ENCODE results near the gene FNBP1. TPM values are rescaled to one million over a fixed set of nuclear protein-coding genes. Genes with fewer than 3 reads are reported as not detected.

Gene FNBP1
- total and polyA plus RNA-seq, 2 of the 8 experiments (the other 6 are each of a cell fraction or from before 2014, with no cell fraction given) = 7.2 to 40.9 TPM

DNA sequence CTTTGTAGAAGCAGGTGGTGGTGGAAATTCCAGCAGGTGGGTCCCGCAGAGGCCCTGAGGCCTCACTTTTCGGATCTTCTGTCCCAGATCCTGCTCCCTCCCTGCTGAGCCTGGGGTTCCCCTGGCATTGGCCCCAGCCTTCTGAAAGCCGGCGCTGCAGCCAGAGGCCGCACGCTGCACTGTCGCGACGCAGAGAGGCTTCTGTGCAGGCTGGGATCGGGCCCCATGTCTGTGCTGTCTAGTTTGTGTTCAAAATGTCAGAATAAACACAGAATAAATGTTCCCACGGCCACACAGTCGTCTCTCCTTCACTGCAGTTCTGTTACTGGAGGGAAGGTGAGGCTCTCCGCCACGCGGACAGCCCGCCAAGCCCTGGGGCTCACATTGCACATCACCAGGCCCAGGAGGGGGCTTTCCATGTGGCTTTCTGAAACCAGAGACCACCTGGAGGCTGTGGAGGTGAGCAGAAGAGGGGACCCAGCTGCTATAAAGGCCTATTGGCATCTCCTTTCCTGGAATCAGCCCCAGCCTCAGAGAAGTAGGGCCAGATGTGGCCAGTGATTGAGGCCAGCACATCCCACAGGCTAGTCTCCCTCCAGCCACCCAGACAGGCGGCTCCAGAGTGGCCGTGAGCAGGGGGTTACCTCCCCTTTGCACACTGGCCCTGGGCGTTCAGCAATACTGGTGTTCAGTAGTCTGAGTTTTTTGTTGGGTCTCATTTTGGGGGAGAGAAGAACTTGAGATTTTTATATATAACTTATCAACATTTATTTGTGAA, 161.3 kb downstream of the FNBP1 start:
- Histone ChIP-seq H3K4me2 (ENCODE audit: insufficient read depth in 1 of 2, low read depth in 2 of 2, low read length in 2 of 2) (no peak overlapping the region), H3K27ac (ENCODE audit: low read depth, low read length) (no peak overlapping the region), H2AFZ (ENCODE audit: low read length) (no peak overlapping the region), H3K4me1 (replicated peaks in 1 of 4; ENCODE audit: control insufficient read depth in 3 of 4, insufficient read depth in 4 of 4, low read length in 3 of 4) (peaks cover 0 to 25% (median 18%) of the 10 kb centered on the region in 4 experiments; a peak in 6 of 7 replicates), H3K36me3 (ENCODE audit: control insufficient read depth in 2 of 4, insufficient read depth in 4 of 4, low read length in 3 of 4) (peaks cover 0 to 4% (median 0%) of the 10 kb centered on the region in 4 experiments; a peak in 1 of 8 replicates), H3K56ac (replicated peaks; ENCODE audit: insufficient read length, low read depth, low read length) (no peak overlapping the region), H4K20me1 (replicated peaks in 1 of 2; ENCODE audit: control insufficient read depth in 1 of 2, insufficient read depth in 2 of 2, low read length in 2 of 2) (no peaks in the 10 kb centered on the region), H3K18ac (ENCODE audit: extremely low read depth, low read length) (no peak overlapping the region), H4K8ac (ENCODE audit: extremely low read depth, insufficient read depth, low read length) (no peak overlapping the region), H3K14ac (ENCODE audit: insufficient read length) (no peak overlapping the region), H2BK12ac (ENCODE audit: low read depth, low read length) (no peak overlapping the region), H3K4me3 (ENCODE audit: extremely low read depth in 1 of 4, insufficient read depth in 2 of 4, low read depth in 3 of 4, low read length in 4 of 4) (no peak overlapping the region), H3K79me2 (ENCODE audit: control insufficient read depth in 1 of 2, insufficient read depth in 2 of 2, low read length in 2 of 2) (no peaks in the 10 kb centered on the region), H3K4ac (replicated peaks; ENCODE audit: insufficient read length, low read depth, low read length) (no peak overlapping the region), H2BK5ac (ENCODE audit: low read depth, low read length) (no peak overlapping the region), H3K9me3 (ENCODE audit: insufficient read depth in 2 of 2, low read depth in 1 of 2, low read length in 1 of 2) (no peaks in the 10 kb centered on the region), H2AK5ac (ENCODE audit: low read depth, low read length) (no peak overlapping the region), H3K23ac (ENCODE audit: insufficient read length) (no peak overlapping the region), H3K79me1 (ENCODE audit: low read depth, low read length) (no peaks in the 10 kb centered on the region), H4K5ac (ENCODE audit: insufficient read length, low read depth, low read length) (no peak overlapping the region), H2BK120ac (replicated peaks; ENCODE audit: low read depth, low read length) (no peak overlapping the region), H3K27me3 (replicated peaks in 1 of 4; ENCODE audit: control insufficient read depth in 3 of 4, extremely low read depth in 1 of 4, insufficient read depth in 3 of 4, low read length in 3 of 4) (no peaks in the 10 kb centered on the region), H3K9ac (replicated peaks in 1 of 4; ENCODE audit: extremely low read depth in 1 of 4, low read depth in 3 of 4, low read length in 3 of 4) (no peak overlapping the region), H4K91ac (replicated peaks; ENCODE audit: insufficient read length, low read length) (no peak overlapping the region), H3K23me2 (ENCODE audit: low read depth, low read length) (peaks cover 5% of the 10 kb centered on the region; the same call in 1 of the 2 replicates), H2BK15ac (ENCODE audit: low read length) (no peak overlapping the region), H2BK20ac (ENCODE audit: low read length) (no peak overlapping the region)
- DNase-seq (ENCODE audit: low read depth in 1 of 2, low spot score in 2 of 2) (no peak), FAIRE-seq (no peak)
- 93% methylated on average over 19 of the region's 19 CpGs; no CpG with 5 or more reads in 1 of the 2 experiments for WGBS, 2 experiments (ENCODE audit: extremely low coverage in 1 of 2, insufficient coverage in 1 of 2, insufficient read length in 1 of 2, insufficient replicate concordance in 2 of 2, low coverage in 1 of 2, low lambda C conversion rate in 2 of 2, missing lambda C conversion rate in 1 of 2)
- ChIA-PET CTCF (ENCODE audit: partially characterized antibody) (interaction anchor here (1.3 kb wide), 1 partner anchor 158 kb away, joined by 4 read pairs; no protein-coding TSS in a partner anchor), POLR2A (ENCODE audit: partially characterized antibody) (no interaction called here)
- TF ChIP-seq SIRT6 (IDR thresholded peaks at IDR 0.05; ENCODE audit: low read length) (no peak), CBX8 (IDR thresholded peaks at IDR 0.05; ENCODE audit: borderline replicate concordance, low read depth, low read length) (no peak), FOSL1 (IDR thresholded peaks at IDR 0.05; ENCODE audit: insufficient read depth, low read depth, low read length) (no peak), BACH1 (IDR thresholded peaks at IDR 0.05; ENCODE audit: low read length) (no peak), RNF2 (IDR thresholded peaks at IDR 0.05; ENCODE audit: borderline replicate concordance, low read depth, low read length, missing control alignments, poor library complexity, severe bottlenecking) (no peak), POLR2A (IDR thresholded peaks at IDR 0.05; ENCODE audit: control extremely low read depth in 1 of 2, low read depth in 2 of 2, low read length in 2 of 2) (no peak), RXRA (IDR thresholded peaks at IDR 0.05; ENCODE audit: insufficient read depth, low read depth, low read length) (no peak), GTF2F1 (IDR thresholded peaks at IDR 0.05; ENCODE audit: borderline replicate concordance, low read depth, low read length) (no peak), GABPA (IDR thresholded peaks at IDR 0.05; ENCODE audit: borderline replicate concordance, insufficient read depth, low read length) (no peak)
- TF ChIP-seq, protein P1, sequence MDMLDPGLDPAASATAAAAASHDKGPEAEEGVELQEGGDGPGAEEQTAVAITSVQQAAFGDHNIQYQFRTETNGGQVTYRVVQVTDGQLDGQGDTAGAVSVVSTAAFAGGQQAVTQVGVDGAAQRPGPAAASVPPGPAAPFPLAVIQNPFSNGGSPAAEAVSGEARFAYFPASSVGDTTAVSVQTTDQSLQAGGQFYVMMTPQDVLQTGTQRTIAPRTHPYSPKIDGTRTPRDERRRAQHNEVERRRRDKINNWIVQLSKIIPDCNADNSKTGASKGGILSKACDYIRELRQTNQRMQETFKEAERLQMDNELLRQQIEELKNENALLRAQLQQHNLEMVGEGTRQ (IDR thresholded peaks at IDR 0.05; ENCODE audit: low read length) = no peak
